ENCODE results near the gene TSC2. TPM values are rescaled to one million over a fixed set of nuclear protein-coding genes. Genes with fewer than 3 reads are reported as not detected.

Gene TSC2
- total RNA-seq, 1 experiment from 2014 or later: 59.3 TPM

- H3F3A ChIP-seq (ENCODE audit: low read length, unreplicated experiment): no peaks in the 10 kb centered on the region
- H3K27ac ChIP-seq (ENCODE audit: low read length): no peak overlapping the region
- H2AFZ ChIP-seq (ENCODE audit: low read length): no peak overlapping the region
- no peak overlapping the region for H3K9ac ChIP-seq (ENCODE audit: low read length)
- ChIA-PET CTCF (no interaction called here), POLR2A (ENCODE audit: unreplicated experiment) (no interaction called here)
- H3K4me1 ChIP-seq (ENCODE audit: insufficient read depth, low read length): peaks cover 8% of the 10 kb centered on the region
- H3K36me3 ChIP-seq (ENCODE audit: low read depth, low read length): no peaks in the 10 kb centered on the region
- H3K4me2 ChIP-seq (ENCODE audit: low read length): no peak overlapping the region
- H3K9me2 ChIP-seq (replicated peaks; ENCODE audit: low read length): no peaks in the 10 kb centered on the region
- no peaks in the 10 kb centered on the region for H3K9me3 ChIP-seq (ENCODE audit: low read length)
- H4K20me1 ChIP-seq (ENCODE audit: low read length): no peaks in the 10 kb centered on the region
- DNase-seq (no peak), ATAC-seq (no peak)
- BruUV-seq (replicated peaks): no TSS peak
- intact Hi-C loops (cut with micrococcal nuclease): no loop called here
- no peaks in the 10 kb centered on the region for H3K79me2 ChIP-seq (ENCODE audit: low read length)
- no peaks in the 10 kb centered on the region for H3K27me3 ChIP-seq (ENCODE audit: low read length)
- TF ChIP-seq CTCF (conservative IDR thresholded peaks at IDR 0.05; ENCODE audit: low read depth, low read length) (no peak), EZH2 (IDR thresholded peaks at IDR 0.05; ENCODE audit: low read length, unreplicated experiment) (no peak), EZH2phosphoT487 (IDR thresholded peaks at IDR 0.05; ENCODE audit: borderline replicate concordance, low read length) (no peak)
- H3K4me3 ChIP-seq (ENCODE audit: low read length): no peak overlapping the region
Observed at GRCh38 chr16:2086812-2087747, 39.3 kb downstream of the TSC2 start.

- CTCF ChIA-PET: no interaction called here
- Histone ChIP-seq H2AFZ (ENCODE audit: low read length) (no peak overlapping the region), H3K4me3 (ENCODE audit: low read length) (no peak overlapping the region), H3F3A (ENCODE audit: low read length, unreplicated experiment) (no peaks in the 10 kb centered on the region), H3K9me2 (replicated peaks; ENCODE audit: low read length) (no peaks in the 10 kb centered on the region), H3K9ac (ENCODE audit: low read length) (no peak overlapping the region), H3K4me1 (ENCODE audit: insufficient read depth, low read length) (peaks cover 8% of the 10 kb centered on the region), H3K9me3 (ENCODE audit: low read length) (no peaks in the 10 kb centered on the region), H4K20me1 (ENCODE audit: low read length) (no peaks in the 10 kb centered on the region), H3K36me3 (ENCODE audit: low read depth, low read length) (no peaks in the 10 kb centered on the region), H3K27ac (ENCODE audit: low read length) (no peak overlapping the region), H3K79me2 (ENCODE audit: low read length) (no peaks in the 10 kb centered on the region), H3K4me2 (ENCODE audit: low read length) (no peak overlapping the region), H3K27me3 (ENCODE audit: low read length) (no peaks in the 10 kb centered on the region)
- intact Hi-C loops (cut with micrococcal nuclease): no loop called here
- no TSS peak for BruUV-seq (replicated peaks)
- DNase-seq (no peak), ATAC-seq (no peak)
- TF ChIP-seq EZH2phosphoT487 (IDR thresholded peaks at IDR 0.05; ENCODE audit: borderline replicate concordance, low read length) (no peak), EZH2 (IDR thresholded peaks at IDR 0.05; ENCODE audit: low read length, unreplicated experiment) (no peak), CTCF (conservative IDR thresholded peaks at IDR 0.05; ENCODE audit: low read depth, low read length) (no peak)
- POLR2A ChIA-PET (ENCODE audit: unreplicated experiment): no interaction called here
Observed at GRCh38 chr16:2087748-2088631, 40.2 kb downstream of the TSC2 start.

Measured in PC-3 (cell line).